SK-N-SH (cell line): ENCODE measurements around the gene BACE1-AS. TPM values are rescaled to one million over a fixed set of nuclear protein-coding genes. Genes with fewer than 3 reads are reported as not detected.

Source experiments
- CTCF ChIA-PET: fragments of 300-600, 350-600 bp; formaldehyde crosslinking; extraction: SDS; loops from one replicate; lab custom pipeline; 2021; lab: Yijun Ruan, JAX
- POLR2A ChIA-PET: fragments of 350-600 bp; sonication (Branson Sonifier 250); formaldehyde crosslinking; extraction: SDS; loops from one replicate; lab custom pipeline; 2020; ENCODE audit warnings: antibody characterized with exemption, inconsistent platforms; lab: Yijun Ruan, JAX
- DNase-seq: peaks from one replicate; pipeline ENCODE4 v3.0.0; 2012
- H2AFZ ChIP-seq: fragments of 200-600 bp; sonication (generic); 2 replicates; pipeline ENCODE4 v1.8.1; 2016; ENCODE audit warnings: antibody characterized with exemption, mild to moderate bottlenecking, low read depth
- H3F3A ChIP-seq: fragments of 200-600 bp; sonication (generic); replicated peaks from 2 replicates; pipeline ENCODE3; 2016; ENCODE audit warnings: antibody characterized with exemption, mild to moderate bottlenecking; ENCODE audit not compliant: insufficient read depth
- H3K27ac ChIP-seq, 2 experiments: fragments of 200-500 bp in 1 of 2; fragments of 200-600 bp in 1 of 2; sonication (Bioruptor generic) in 1 of 2; sonication (generic), shearing (Covaris generic) in 1 of 2; 2 replicates each; pipeline versions ENCODE4 v1.5.1 to v1.6.1; 2014 to 2016; ENCODE audit warnings: low read depth in 2 of 2, inconsistent platforms in 1 of 2, low read length in 1 of 2, mild to moderate bottlenecking in 1 of 2, mixed read lengths in 1 of 2
- H3K27me3 ChIP-seq: fragments of 200-600 bp; sonication (generic), shearing (Covaris generic); 2 replicates; pipeline ENCODE4 v1.6.1; 2016; ENCODE audit warnings: mixed run types; ENCODE audit not compliant: insufficient read depth
- H3K36me3 ChIP-seq, 2 experiments: fragments of 200-500 bp in 1 of 2; fragments of 200-600 bp in 1 of 2; sonication (Bioruptor generic) in 1 of 2; sonication (generic) in 1 of 2; replicated peaks in 1 of 2; 2 replicates each; pipeline versions ENCODE3 to v1.5.1; 2014 to 2016; ENCODE audit warnings: low read length in 1 of 2, mild to moderate bottlenecking in 1 of 2; ENCODE audit not compliant: insufficient read depth in 2 of 2, control insufficient read depth in 1 of 2
- H3K4me1 ChIP-seq, 2 experiments: fragments of 200-500 bp in 1 of 2; fragments of 200-600 bp in 1 of 2; sonication (Bioruptor generic) in 1 of 2; sonication (generic), shearing (Covaris generic) in 1 of 2; 2 replicates each; pipeline versions ENCODE4 v1.5.1 to v1.6.1; 2014 to 2016; ENCODE audit warnings: low read depth in 1 of 2, low read length in 1 of 2, mixed run types in 1 of 2; ENCODE audit not compliant: insufficient read depth in 2 of 2, control insufficient read depth in 1 of 2
- H3K4me2 ChIP-seq: fragments of 200-600 bp; sonication (generic), shearing (Covaris generic); 2 replicates; pipeline ENCODE4 v1.6.1; 2017; ENCODE audit warnings: mixed run types
- H3K4me3 ChIP-seq, 2 experiments: fragments of 200-500 bp in 1 of 2; fragments of 200-600 bp in 1 of 2; sonication (Bioruptor generic) in 1 of 2; sonication (generic), shearing (Covaris generic) in 1 of 2; 2 replicates each; pipeline versions ENCODE4 v1.5.1 to v1.8.1; 2014 to 2016; ENCODE audit warnings: low read depth in 2 of 2, inconsistent platforms in 1 of 2, low read length in 1 of 2, mild to moderate bottlenecking in 1 of 2, mixed read lengths in 1 of 2, moderate library complexity in 1 of 2
- H3K79me2 ChIP-seq: fragments of 200-600 bp; sonication (generic); 2 replicates; pipeline ENCODE4 v1.8.1; 2017; ENCODE audit warnings: mild to moderate bottlenecking; ENCODE audit not compliant: insufficient read depth
- H3K9ac ChIP-seq: fragments of 200-600 bp; sonication (generic); 2 replicates; pipeline ENCODE4 v1.6.1; 2017; ENCODE audit warnings: mixed run types
- H3K9me2 ChIP-seq: fragments of 200-600 bp; sonication (generic); 2 replicates; pipeline ENCODE4 v1.6.1; 2017; ENCODE audit warnings: mixed run types
- H3K9me3 ChIP-seq: fragments of 200-600 bp; sonication (generic); 2 replicates; pipeline ENCODE4 v1.6.1; 2017; ENCODE audit warnings: mixed run types, mild to moderate bottlenecking, moderate library complexity
- H4K20me1 ChIP-seq: fragments of 200-600 bp; sonication (generic); 2 replicates; pipeline ENCODE4 v1.6.1; 2017; ENCODE audit warnings: mild to moderate bottlenecking, mixed run types; ENCODE audit not compliant: insufficient read depth
- EZH2phosphoT487 ChIP-seq: fragments of 200-600 bp; sonication (generic); IDR thresholded peaks from 2 replicates; pipeline ENCODE4 v1.6.1; 2017; ENCODE audit warnings: low read depth, mixed run types, mild to moderate bottlenecking, antibody characterized with exemption, moderate library complexity, borderline replicate concordance
- FOXJ3 ChIP-seq: sonication (generic); formaldehyde crosslinking; IDR thresholded peaks from 2 replicates; pipeline ENCODE4 v1.5.1; 2020; ENCODE audit warnings: mild to moderate bottlenecking, missing genetic modification reagents
- GATA2 ChIP-seq: sonication (generic); formaldehyde crosslinking; IDR thresholded peaks from 2 replicates; pipeline ENCODE4 v1.5.0; 2020; ENCODE audit warnings: mild to moderate bottlenecking, missing genetic modification reagents
- IRF3 ChIP-seq: fragments of 150-350 bp; IDR thresholded peaks from 2 replicates; pipeline ENCODE4 v1.6.1; 2016; ENCODE audit warnings: mild to moderate bottlenecking, low read depth, low read length
- JUND ChIP-seq: IDR thresholded peaks from 2 replicates; pipeline ENCODE4 v1.4.0; 2012
- MXI1 ChIP-seq: IDR thresholded peaks from 2 replicates; pipeline ENCODE4 v1.6.1; 2012; ENCODE audit warnings: mild to moderate bottlenecking, low read depth, low read length, improper control_type of control experiment
- PBX3 ChIP-seq: IDR thresholded peaks from 2 replicates; pipeline ENCODE4; 2012
- RCOR1 ChIP-seq: fragments of 150-350 bp; IDR thresholded peaks from 2 replicates; pipeline ENCODE4 v1.6.1; 2017; ENCODE audit warnings: antibody characterized with exemption, low read length
- REST ChIP-seq: IDR thresholded peaks from 2 replicates; pipeline ENCODE4 v1.6.1; 2012; ENCODE audit warnings: mild to moderate bottlenecking, low read depth, low read length, moderate library complexity
- RXRA ChIP-seq: IDR thresholded peaks from 2 replicates; pipeline ENCODE4 v1.4.0; 2012; ENCODE audit warnings: low read depth, mild to moderate bottlenecking, borderline replicate concordance
- TCF12 ChIP-seq: IDR thresholded peaks from 2 replicates; pipeline ENCODE4 v1.4.0; 2012
- TEAD4 ChIP-seq: IDR thresholded peaks from 2 replicates; pipeline ENCODE4 v1.4.0; 2012; ENCODE audit warnings: mild to moderate bottlenecking, borderline replicate concordance; ENCODE audit not compliant: insufficient read depth
- USF1 ChIP-seq: IDR thresholded peaks from 2 replicates; pipeline ENCODE4 v1.4.0; 2012; ENCODE audit warnings: low read depth, borderline replicate concordance
- YY1 ChIP-seq: IDR thresholded peaks from 2 replicates; pipeline ENCODE4 v1.4.0; 2012; ENCODE audit warnings: low read depth, mild to moderate bottlenecking
- WGBS: methylation state at CpG from one replicate; pipeline ENCODE4 v1.1.6; 2017; ENCODE audit warnings: low lambda C conversion rate; 5-methylcytosine and 5-hydroxymethylcytosine counted together
- polyA plus RNA-seq, 3 experiments: library from polyadenylated mRNA; depleted of rRNA; stranded (reverse); fragments of >200 nt; gene quantifications; 2 replicates each; pipeline ENCODE4 v1.2.3, GENCODE V29; 2012

Gene BACE1-AS
- 5.7 and 6.3 TPM in 2 replicates for polyA plus RNA-seq (2012; rRNA removed)
- polyA plus RNA-seq (2012; cell fraction: cytosol; rRNA removed), result 3.2 and 3.7 TPM in 2 replicates
- 9.9 and 20.8 TPM in 2 replicates for polyA plus RNA-seq (2012; cell fraction: nucleus; rRNA removed)

- Histone ChIP-seq H3K36me3 (peaks cover 31 to 54% of the 10 kb centered on the region in 2 experiments), H3K4me3 (no peak within 1 kb of the TSS), H3K4me1 (no peaks in the 10 kb centered on the region), H3K27ac (no peak within 1 kb of the TSS), H3K9me3 (no peaks in the 10 kb centered on the region), H3K9me2 (no peaks in the 10 kb centered on the region), H3K4me2 (no peak within 1 kb of the TSS), H3K9ac (no peak within 1 kb of the TSS), H3K27me3 (no peaks in the 10 kb centered on the region), H2AFZ (no peak within 1 kb of the TSS), H3K79me2 (no peaks in the 10 kb centered on the region), H4K20me1 (no peaks in the 10 kb centered on the region), H3F3A (peaks cover 7% of the 10 kb centered on the region)
- WGBS, result 90% methylated on average over 7 of the region's 8 CpGs
- ChIA-PET CTCF (interaction anchor here (1.1 kb wide), 1 partner anchor 59 kb away, joined by 3 read pairs; the partner anchor contains the start of genes PCSK7 and RNF214), POLR2A (no interaction called here)
- no peak for DNase-seq
- TF ChIP-seq FOXJ3, result no peak
- no peak for TF ChIP-seq EZH2phosphoT487
- TF ChIP-seq IRF3, result no peak
- no peak for TF ChIP-seq PBX3
- TF ChIP-seq, all 33 proteins: peak for 0
These were observed at the start of gene BACE1-AS for GRCh38 chr11:117290809-117291396. TSS of gene BACE1-AS (plus strand) at chr11:117291346.

GRCh38 chr11:117248341-117248740 is 42.8 kb upstream of the BACE1-AS start:
- ChIA-PET CTCF (no interaction called here), POLR2A (interaction anchor here (0.6 to 1.2 kb wide), 3 partner anchors 14 to 1183 kb away, joined by 3 read pairs; no protein-coding TSS in a partner anchor)
- H3K27ac ChIP-seq, result no peak overlapping the region
- no peaks in the 10 kb centered on the region for H3K9me2 ChIP-seq
- no peaks in the 10 kb centered on the region for H3K27me3 ChIP-seq
- no peaks in the 10 kb centered on the region for H4K20me1 ChIP-seq
- H2AFZ ChIP-seq, result no peak overlapping the region
- DNase-seq, result no peak
- H3K4me3 ChIP-seq, result no peak overlapping the region
- no peaks in the 10 kb centered on the region for H3K4me1 ChIP-seq
- no peaks in the 10 kb centered on the region for H3K9me3 ChIP-seq
- no peak overlapping the region for H3K9ac ChIP-seq
- H3K79me2 ChIP-seq, result no peaks in the 10 kb centered on the region
- H3F3A ChIP-seq, result peaks cover 7% of the 10 kb centered on the region
- no peak overlapping the region for H3K4me2 ChIP-seq
- TF ChIP-seq FOXJ3, result no peak
- TF ChIP-seq REST, result no peak
- TF ChIP-seq YY1, result no peak
- TF ChIP-seq RCOR1, result no peak
- TF ChIP-seq USF1, result no peak
- TF ChIP-seq GATA2 (CRISPR knock-in tag), result no peak
- no peak for TF ChIP-seq PBX3
- no peak for TF ChIP-seq RXRA
- TF ChIP-seq JUND, result no peak
- no peak for TF ChIP-seq TEAD4
- no peak for TF ChIP-seq MXI1
- no peak for TF ChIP-seq TCF12
- 94% methylated on average over 4 of the region's 4 CpGs for WGBS
- peaks cover 49 to 53% of the 10 kb centered on the region in 2 experiments for H3K36me3 ChIP-seq
